SIG-M5 (cell line): ENCODE data around the gene PRODH2.
"Not testable (repeated sequence)": the region's sequence is repeated elsewhere in the genome, so short reads cannot be mapped to it uniquely, and the experiment has no call there.

ENCODE experiments used
- DNase-seq: peaks from one replicate; lab custom pipeline; 2025; lab: John Stamatoyannopoulos, UW

PRODH2 gene

DNA sequence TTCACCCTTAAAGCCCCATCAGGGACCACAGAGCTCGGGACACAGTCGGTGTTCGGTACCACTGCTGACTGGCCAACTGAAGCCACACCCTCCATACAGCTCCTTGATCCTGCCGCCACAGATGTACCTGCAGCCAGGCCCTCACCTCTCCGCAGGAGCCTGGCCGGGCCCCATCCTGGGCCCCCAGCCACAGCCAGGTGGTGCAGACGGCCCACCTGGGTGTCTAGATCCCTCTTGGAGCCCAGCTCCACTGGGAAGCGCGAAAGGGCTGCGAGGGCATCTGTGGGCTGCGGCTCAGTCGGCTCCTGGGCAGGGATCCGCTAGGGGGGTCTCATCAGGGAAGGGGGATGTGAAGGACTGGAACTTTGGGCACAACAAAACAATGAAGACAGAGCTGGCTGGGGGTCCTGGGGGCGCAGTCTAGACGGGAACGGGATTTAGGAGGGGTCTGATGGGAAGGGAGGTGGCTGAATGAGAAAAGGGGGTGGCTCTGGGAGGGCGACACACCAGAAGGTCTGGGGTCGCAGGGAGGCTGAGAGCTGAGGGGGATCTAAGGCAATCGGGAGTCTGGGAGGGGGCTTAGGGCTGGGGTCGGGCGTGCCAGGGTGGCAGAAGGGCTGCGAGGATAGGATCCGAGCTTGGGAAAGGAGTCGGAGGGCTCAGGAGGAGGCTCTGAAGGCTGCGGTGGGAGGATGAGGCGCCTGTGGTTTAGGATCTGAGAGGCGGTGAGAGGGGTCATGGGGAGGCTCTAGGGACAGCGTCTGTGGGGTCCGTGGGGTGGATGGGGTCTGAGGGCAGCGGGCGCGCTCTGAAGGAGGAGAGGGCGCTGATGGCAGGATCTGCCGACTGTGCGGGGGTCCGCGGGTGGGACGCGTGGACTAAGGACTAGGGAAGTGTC is 15.8 kb downstream of the PRODH2 start:
- no peak for DNase-seq

DNA sequence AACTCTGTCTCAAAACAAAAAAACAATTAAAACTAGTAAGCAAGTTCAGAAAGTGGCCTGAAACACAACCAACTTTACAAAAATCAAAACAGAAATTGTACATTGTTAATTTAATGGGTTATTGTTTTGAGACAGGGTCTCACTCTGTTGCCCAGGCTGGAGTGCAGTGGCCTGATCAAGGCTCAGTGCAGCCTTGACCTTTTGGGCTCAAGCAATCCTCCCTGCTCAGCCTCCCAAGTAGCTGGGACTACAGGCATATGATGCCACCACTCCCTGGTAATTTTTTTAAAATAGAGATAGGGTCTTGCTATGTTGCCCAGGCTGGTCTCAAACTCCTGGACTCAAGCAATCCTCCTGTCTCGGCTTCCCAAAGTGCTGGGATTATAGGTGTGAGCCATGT is 17.1 kb downstream of the PRODH2 start:
- DNase-seq: not testable (repeated sequence)

DNA sequence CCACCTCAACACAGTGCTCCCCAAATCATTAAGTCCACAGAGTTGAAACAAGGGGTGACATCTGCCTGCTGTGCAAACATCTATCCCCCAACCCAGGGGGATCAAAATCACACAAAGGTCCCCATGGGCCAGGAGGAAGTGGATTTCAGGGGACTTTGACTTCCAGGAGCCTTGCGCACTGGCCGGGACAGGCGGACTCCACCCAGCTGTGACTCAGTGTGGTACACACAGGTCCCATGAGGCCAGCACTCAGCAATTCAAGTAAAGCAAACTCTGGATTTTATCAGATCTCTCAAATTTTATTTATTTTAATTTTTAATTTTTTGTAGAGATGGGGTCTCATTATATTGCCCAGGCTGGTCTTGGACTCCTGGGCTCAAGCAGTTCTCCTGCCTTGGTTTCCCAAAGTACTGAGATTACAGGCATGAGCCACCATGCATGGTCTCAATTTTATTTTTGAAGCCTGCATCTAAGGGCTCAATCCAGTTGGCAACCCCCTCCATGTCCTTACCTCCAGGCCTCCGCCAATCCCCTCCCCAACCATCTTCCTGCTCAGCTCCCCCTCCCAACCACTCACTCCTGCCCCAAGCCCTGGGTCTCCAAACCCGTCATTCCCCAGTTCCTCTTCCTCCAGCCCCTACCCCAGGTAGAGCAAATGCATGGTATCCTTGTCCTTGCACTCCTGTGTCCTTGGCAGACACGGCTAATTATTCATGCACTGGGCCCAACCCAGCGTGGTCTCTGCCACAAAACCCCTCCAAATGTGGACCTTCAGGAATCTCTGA is 19.1 kb downstream of the PRODH2 start:
- no peak for DNase-seq

DNA sequence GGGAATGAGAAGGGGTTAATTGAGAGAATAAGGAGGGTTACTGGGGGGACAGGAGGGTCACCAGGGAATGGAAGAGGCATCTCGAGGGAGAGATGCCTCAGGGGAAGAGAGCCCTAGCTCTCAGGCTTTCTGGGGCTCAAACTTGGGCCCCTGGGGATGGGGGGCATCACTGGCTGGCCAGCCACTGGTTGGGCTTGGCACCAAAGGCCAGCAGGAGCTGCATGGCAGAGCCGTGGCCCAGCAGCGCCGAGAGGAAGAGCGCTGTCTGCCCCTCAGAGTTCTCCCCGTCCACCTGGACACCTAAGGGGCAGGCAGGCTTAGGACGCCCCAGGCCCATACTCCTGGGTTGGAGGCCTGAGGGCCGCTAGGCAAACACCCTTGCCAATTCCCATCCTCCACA is 19.8 kb downstream of the PRODH2 start:
- no peak for DNase-seq

DNA sequence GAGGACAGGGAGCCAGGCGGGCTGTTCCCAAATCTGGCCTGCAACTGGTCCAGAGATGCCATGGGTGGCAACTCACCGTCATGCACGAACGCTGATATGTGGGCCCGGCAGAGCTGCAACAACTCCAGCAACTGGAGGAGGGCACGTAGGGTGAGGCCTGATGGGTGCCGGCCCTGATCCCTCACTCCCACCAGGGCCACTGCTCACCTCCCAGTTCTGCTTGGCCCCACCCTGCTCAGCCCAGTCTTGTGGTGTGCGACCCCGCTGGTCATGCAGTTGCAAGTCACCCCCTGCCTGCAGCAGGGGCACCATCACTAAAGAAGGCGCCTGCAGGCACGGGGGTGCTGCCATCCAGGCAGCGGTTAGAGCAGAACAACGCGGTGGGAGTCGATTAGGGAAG is 20.3 kb downstream of the PRODH2 start:
- DNase-seq: no peak

DNA sequence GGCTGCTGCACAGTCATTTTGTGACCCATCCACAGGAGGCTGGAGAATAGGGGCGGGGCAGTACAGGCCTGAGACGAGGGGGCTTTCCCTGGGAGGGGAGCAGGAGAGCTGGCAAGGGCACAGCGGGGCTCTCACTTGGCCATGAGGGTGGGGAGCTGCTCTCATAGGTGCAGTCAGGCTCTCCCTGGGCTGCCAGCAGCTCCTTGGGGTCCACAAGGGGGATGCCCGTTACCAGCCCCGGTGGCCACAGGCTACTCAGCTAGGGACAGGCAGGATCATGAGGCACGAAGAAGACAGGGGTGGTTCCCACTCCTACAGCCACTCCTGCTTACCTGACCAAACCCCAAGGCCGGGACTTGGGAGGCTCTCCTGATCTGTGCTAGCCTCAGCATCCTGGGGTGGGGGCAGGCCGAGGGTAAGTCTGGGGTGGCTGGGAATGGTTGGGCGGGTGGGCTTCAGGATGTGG is 20.8 kb downstream of the PRODH2 start:
- DNase-seq: no peak

DNA sequence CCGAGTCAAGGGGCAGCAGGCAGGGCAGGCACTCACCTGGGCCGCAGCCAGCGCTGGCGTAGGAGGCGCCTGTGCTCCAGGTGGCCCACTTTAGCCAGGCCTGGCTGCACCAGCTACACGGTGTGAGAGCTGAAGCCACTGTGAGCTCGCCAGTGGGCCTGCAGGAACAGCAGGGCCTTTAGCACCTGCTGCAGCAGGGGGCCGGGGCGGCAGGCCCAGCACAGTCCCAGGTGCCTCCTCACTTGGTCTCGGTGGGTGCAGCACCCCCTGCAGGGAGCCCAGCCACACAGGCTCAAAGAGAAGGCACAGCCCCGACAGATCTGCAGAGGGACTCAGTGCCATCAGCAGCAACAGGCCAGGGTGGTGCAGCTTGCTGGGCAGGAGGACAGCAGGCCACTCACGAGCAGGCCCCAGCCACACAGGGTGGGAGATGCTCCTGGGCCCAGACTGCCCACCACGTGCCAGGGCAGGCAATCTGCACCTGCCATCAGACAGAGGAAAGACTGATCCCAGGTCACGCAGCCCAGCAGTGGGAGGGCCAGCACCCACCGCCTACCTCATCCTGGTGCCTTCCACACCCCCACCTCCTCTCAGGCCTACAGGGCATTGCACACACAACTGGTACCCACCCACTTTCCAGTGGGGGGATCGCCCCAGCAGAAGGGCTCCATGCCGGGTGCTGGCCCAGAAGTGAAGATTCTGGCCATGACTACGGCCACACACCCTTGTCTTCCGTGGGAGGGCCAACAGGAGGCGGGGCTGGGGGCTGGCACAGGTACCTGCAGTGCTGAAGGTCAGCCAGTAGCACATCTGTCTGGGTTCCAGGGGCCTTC is 21.4 kb downstream of the PRODH2 start:
- no peak for DNase-seq

DNA sequence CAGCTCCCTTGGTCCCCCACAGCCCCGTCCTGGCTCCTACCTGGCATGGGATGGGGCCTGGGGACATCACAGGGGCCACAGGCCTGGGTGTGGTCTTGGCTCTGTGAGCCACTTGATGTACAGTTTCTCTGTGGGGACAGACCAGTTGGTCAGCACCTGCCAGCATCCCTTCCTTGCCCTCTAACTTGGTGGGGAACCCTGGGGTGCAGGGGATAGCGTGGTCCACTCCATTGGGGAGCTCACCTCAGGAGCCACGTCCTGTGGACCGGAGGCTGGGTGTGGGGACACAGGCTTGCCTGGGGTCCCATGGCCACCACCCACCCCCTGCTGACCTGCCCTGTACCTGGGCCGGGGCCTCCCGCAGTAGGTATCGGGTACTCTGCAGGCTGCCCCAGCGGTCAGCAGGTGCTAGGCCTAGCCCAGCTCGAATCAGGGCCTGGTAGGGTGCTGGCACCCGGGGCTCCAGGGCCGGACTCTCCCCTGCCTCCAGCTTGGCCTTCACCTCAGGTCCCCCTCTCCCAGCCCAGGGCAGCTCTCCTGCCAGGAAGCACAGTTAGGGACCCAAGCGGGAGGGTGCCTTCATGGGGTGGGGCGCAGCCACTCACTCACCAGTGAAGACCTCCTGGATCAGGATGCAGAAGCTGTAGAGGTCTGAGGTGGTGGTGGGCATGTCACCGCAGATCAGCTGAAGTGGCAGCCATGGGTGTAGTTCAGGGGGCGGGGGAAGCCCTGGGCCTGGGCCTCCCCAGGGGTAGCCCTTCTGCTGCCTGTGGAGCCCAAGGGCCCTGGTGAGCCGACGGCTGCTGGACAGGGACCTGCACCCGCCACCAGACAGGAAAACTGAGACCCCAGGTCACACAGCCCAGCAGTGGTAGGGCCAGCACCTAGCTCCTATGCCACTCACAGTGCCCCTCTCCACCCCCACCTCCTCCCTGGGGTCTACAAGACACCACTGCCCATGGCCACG is 22.4 kb downstream of the PRODH2 start:
- no peak for DNase-seq

DNA sequence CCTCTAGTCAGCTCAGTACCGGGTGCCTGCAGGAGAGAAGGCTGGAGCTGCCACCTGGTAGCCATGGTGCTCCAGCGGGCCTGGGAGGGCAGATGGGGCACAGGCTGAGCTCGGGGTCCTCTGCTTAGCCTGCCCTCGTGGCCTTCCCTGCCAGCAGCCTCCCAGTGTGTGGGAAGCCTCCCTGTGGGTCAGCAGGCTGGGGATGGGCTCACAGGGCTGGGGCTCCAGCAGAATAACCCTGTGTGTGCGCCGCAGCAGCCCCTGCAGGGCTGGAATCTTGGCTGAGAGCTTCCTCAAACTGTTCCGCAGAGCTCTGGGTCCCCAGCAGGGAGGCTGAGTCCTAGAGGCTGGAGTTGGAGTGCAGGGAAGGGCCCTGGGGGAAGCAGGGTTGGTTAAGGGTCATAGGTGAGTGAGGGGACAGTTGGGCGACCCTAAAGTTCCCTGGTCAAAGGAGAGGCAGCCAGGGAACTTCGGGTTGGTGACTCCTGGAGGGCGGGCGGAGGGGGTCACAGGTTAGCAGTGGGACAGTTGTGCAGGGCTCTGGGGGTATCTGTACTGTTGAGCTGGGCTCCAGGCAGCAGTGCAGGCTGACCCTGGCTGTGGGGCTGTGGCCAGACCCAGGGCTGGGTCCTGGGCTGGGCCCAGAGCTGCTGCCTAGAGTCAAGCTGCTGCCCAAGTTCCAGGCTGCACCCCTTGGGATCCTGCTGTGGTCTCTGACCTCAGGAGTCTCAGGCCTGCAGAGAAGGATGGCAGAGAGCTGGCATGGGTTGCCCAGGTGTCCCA is 23.3 kb downstream of the PRODH2 start:
- DNase-seq: no peak

DNA sequence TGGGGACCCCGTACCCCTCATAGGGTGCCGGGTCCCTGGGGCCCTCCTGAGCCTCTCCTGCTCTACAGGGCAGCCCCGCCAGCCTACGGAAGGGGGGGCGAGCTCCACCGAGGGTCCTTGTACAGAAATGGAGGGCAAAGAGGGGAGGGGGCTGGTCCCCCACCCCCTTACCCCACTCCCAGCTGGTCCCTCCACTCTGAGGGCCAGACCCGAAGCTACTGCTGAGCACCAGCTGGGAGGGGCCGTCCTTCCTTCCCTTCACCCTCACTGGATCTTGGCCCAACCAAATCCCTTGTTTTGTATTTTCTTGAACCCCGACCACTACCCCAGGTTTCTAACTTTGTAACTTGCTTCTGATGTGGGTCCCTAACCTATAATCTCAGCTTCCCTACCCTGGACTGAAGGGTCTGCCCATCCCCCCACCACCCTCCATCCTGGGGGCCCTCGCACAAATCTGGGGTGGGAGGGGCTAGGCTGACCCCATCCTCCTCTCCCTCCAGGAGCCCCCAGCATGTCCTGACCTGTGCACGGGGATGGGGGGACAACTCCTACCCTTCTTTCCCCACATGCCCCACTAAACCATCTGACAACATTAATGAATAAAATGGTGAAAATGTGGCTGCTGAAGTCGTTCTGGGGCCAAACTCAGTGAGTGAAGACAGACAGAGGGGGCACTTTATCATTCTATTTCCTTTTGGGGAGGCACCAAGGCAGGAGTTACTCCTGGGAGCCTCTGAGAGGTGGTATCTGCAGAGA is 24.3 kb downstream of the PRODH2 start:
- DNase-seq: no peak

DNA sequence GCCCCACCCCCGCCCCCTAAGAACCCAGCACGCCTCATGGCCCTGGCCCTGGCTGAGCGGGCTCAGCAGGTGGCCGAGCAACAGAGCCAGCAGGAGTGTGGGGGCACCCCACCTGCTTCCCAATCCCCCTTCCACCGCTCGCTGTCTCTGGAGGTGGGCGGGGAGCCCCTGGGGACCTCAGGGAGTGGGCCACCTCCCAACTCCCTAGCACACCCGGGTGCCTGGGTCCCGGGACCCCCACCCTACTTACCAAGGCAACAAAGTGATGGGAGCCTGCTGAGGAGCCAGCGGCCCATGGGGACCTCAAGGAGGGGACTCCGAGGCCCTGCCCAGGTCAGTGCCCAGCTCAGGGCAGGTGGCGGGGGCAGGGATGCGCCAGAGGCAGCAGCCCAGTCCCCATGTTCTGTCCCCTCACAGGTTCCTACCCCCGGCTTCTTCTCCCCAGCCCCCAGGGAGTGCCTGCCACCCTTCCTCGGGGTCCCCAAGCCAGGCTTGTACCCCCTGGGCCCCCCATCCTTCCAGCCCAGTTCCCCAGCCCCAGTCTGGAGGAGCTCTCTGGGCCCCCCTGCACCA is 25.3 kb downstream of the PRODH2 start:
- DNase-seq: no peak

DNA sequence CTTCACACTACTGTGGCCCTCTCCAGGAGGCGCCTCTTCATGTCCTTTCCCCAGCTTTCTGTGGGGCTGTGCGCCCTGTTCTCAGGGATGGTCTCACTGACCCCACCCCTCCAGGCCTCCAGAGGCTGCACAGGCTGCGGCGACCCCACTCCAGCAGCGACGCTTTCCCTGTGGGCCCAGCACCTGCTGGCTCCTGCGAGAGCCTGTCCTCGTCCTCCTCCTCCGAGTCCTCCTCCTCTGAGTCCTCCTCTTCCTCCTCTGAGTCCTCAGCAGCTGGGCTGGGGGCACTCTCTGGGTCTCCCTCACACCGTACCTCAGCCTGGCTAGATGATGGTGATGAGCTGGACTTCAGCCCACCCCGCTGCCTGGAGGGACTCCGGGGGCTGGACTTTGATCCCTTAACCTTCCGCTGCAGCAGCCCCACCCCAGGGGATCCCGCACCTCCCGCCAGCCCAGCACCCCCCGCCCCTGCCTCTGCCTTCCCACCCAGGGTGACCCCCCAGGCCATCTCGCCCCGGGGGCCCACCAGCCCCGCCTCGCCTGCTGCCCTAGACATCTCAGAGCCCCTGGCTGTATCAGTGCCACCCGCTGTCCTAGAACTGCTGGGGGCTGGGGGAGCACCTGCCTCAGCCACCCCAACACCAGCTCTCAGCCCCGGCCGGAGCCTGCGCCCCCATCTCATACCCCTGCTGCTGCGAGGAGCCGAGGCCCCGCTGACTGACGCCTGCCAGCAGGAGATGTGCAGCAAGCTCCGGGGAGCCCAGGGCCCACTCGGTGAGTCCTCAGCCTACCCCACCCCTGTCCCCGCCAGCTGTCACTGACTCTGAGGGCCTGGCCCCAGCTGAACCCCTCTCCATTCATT is 26.1 kb downstream of the PRODH2 start:
- no peak for DNase-seq

DNA sequence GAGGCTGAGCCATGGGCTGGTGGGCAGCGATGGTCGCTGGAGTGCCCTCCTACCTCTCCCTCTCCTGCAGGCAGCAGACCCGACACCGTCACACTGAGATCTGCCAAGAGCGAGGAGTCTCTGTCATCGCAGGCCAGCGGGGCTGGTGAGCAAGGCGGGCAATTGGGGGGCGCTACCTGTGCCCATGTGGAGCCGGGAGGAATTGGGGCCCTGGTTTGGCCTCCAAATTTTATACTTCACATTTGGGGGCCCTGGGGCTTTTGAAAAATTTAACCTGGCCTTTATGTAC is 27.4 kb downstream of the PRODH2 start:
- no peak for DNase-seq

DNA sequence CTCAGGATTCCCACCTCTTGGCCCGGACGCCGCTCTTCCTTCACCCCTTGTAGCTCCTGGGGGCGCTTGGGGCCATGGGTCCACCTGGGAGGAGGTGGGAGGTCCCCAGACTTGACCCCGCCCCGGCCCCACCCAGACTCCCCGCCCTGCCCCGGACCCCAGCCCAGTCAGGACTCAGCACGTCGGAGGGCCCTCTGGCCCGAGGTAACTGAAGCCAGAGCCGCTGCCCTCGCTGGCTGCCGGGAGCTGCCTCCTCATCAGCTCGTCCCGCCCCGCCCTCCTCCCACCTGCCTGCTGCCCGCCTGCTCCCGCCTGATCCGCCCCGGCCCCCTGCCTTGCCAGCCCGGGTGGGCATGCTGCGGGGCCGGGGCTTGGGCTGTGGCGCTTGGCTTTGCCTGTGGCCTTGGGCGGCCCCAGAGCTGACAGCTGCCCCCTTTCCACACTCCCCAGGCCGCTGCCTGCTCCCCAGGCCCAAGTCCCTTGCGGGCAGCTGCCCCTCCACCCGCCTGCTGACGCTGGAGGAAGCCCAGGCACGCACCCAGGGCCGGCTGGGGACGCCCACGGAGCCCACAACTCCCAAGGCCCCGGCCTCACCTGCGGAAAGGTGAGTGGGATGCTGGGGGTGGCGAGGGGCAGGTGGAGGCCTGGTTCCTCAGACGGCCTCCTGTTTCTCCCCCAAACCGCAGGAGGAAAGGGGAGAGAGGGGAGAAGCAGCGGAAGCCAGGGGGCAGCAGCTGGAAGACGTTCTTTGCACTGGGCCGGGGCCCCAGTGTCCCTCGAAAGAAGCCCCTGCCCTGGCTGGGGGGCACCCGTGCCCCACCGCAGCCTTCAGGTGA is 27.9 kb downstream of the PRODH2 start:
- DNase-seq: no peak

DNA sequence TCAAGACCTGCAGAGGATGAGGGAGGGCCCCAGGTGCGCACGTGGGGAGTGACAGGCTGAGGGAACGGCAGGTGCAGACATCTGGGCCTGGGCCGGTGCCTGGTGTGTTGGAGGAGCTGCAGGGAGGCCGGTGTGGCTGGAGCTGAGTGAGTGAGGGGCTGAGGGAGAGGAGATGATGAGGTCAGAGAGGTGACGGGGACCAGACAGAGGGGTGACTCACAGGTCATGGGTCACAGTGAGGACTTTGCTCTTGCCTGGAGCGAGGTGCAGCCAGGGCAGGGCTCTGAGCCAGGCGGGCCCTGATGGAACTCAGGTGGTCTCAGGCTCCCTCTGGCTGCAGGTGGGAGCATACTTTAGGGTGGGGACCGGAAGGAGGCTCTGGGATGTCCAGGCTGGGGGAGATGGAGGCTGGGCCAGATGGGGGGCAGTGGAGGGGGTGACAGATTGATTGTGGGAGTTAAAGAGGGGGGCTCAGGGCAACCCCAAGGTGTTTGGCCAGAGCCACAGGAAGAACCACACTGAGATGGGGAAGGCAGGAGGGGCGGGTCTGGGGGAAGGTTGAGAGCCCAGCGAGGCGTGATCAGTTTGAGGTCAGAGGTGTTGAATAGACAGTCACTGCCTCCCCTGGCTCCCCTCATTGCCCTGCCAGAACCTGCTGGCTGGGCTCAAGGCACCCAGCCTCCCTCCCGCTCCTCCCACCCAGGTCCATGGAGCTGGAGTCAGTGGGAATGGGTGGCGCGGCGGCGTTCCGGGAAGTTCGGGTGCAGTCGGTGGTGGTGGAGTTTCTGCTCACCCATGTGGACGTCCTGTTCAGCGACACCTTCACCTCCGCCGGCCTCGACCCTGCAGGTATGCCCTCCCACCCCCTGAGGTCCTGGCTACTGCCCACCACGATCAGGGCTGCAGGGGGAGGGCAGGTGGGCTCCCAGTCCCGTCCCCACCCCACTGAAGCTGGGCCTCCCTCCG is 28.9 kb downstream of the PRODH2 start:
- no peak for DNase-seq

DNA sequence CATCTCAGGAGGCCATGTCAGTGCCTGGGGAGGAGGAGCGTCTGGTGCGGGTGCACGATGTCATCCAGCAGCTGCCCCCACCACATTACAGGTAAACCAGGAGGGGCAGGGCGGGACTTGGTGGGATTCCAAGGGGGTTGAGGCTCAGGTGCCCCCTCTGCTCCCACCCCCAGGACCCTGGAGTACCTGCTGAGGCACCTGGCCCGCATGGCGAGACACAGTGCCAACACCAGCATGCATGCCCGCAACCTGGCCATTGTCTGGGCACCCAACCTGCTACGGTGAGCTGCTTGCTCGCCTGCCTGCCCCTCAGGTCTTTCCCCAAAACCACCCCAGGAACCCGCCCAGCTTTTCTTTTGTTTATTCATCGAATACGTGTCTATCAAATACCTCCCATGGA is 30.1 kb downstream of the PRODH2 start:
- no peak for DNase-seq
